Stimulated activated naive CD8-positive, alpha-beta T cell treated with anti-CD3 and anti-CD28 coated beads, Interleukin-15, amount 100 ng/mL, for 72 hours (primary cell): Measurements from ENCODE around the gene AMN1.
A peak's percentile ranks its signal among the peaks of the same experiment; 100 is the strongest.
"Not testable (repeated sequence)": the region's sequence is repeated elsewhere in the genome, so short reads cannot be mapped to it uniquely, and the experiment has no call there.

Source experiments
- ATAC-seq: fragments of 150-1000 bp; cut with Tn5 transposase; 2 replicates; pipeline ENCODE4 v1.10.0; 2021; ENCODE audit warnings: mild to moderate bottlenecking, moderate library complexity
- DNase-seq, 2 donors: peaks; one replicate each; pipeline ENCODE4 v3.0.0; 2021 to 2022
- H3K27ac Mint-ChIP-seq, 2 donors: one replicate each; pipeline ENCODE4 v1.8.0; 2022; ENCODE audit warnings: mild to moderate bottlenecking in 2 of 2, mixed read lengths in 2 of 2, moderate library complexity in 2 of 2
- H3K27me3 Mint-ChIP-seq: one replicate; pipeline ENCODE4 v1.8.0; 2022; ENCODE audit warnings: mixed read lengths
- H3K4me1 Mint-ChIP-seq: one replicate; pipeline ENCODE4 v1.8.0; 2022; ENCODE audit warnings: mild to moderate bottlenecking, mixed read lengths
- H3K4me3 Mint-ChIP-seq, 2 donors: one replicate each; pipeline ENCODE4 v1.8.0; 2022; ENCODE audit warnings: mild to moderate bottlenecking in 2 of 2, mixed read lengths in 2 of 2, moderate library complexity in 1 of 2
- H3K9me3 Mint-ChIP-seq, 2 donors: one replicate each; pipeline ENCODE4 v1.8.0; 2022; ENCODE audit warnings: mixed read lengths in 2 of 2

The AMN1 gene

GRCh38 chr12:31718542-31719198 is 10.2 kb downstream of the AMN1 start:
- not testable (repeated sequence) for DNase-seq, H3K27ac Mint-ChIP-seq, H3K27me3 Mint-ChIP-seq, H3K4me3 Mint-ChIP-seq, ATAC-seq
- Mint-ChIP-seq H3K9me3 (peaks cover 7 to 19% of the 10 kb centered on the region in 2 donors), H3K4me1 (peaks cover 16% of the 10 kb centered on the region)

GRCh38 chr12:31716998-31717397 is 11.8 kb downstream of the AMN1 start:
- not testable (repeated sequence) for ATAC-seq, DNase-seq

GRCh38 chr12:31715283-31715825 is 13.5 kb downstream of the AMN1 start:
- H3K4me3 Mint-ChIP-seq, result no peak overlapping the region
- H3K27ac Mint-ChIP-seq, result peak overlapping the region in 1 of 2 donors; percentile 59
- no peaks in the 10 kb centered on the region for H3K4me1 Mint-ChIP-seq

More at GRCh38 chr12:31716998-31717397, 11.8 kb downstream of the AMN1 start:
- not testable (repeated sequence) for H3K4me3 Mint-ChIP-seq, H3K27me3 Mint-ChIP-seq, H3K4me1 Mint-ChIP-seq, H3K27ac Mint-ChIP-seq
- H3K9me3 Mint-ChIP-seq, result peaks cover 7 to 19% of the 10 kb centered on the region in 2 donors

GRCh38 chr12:31714406-31715271 is 14.2 kb downstream of the AMN1 start:
- Mint-ChIP-seq H3K9me3 (peaks cover 18 to 19% of the 10 kb centered on the region in 2 donors), H3K4me3 (no peak overlapping the region), H3K27me3 (no peaks in the 10 kb centered on the region), H3K27ac (peak overlapping the region in 1 of 2 donors; percentile 59), H3K4me1 (no peaks in the 10 kb centered on the region)
- ATAC-seq (no peak), DNase-seq (no peak)

More at GRCh38 chr12:31715283-31715825, 13.5 kb downstream of the AMN1 start:
- no peak for DNase-seq
- peaks cover 12 to 19% of the 10 kb centered on the region in 2 donors for H3K9me3 Mint-ChIP-seq
- no peaks in the 10 kb centered on the region for H3K27me3 Mint-ChIP-seq
- ATAC-seq, result no peak

- peaks cover 22 to 35% of the 10 kb centered on the region in 2 donors for H3K9me3 Mint-ChIP-seq
- no peak overlapping the region for H3K4me3 Mint-ChIP-seq
- no peak for DNase-seq
- no peaks in the 10 kb centered on the region for H3K27me3 Mint-ChIP-seq
- H3K27ac Mint-ChIP-seq, result no peak overlapping the region
- H3K4me1 Mint-ChIP-seq, result no peaks in the 10 kb centered on the region
- ATAC-seq, result no peak
These were observed 15.9 kb downstream of the AMN1 start for GRCh38 chr12:31712877-31713276.

- peaks cover 12% of the 10 kb centered on the region for H3K4me1 Mint-ChIP-seq
- peak overlapping the region; percentile 1 to 33 for H3K27ac Mint-ChIP-seq
- no peak overlapping the region for H3K4me3 Mint-ChIP-seq
- peaks cover 14 to 44% of the 10 kb centered on the region in 2 donors for H3K9me3 Mint-ChIP-seq
- H3K27me3 Mint-ChIP-seq, result no peaks in the 10 kb centered on the region
- no peak for ATAC-seq
- DNase-seq, result no peak
These were observed 18.6 kb downstream of the AMN1 start for GRCh38 chr12:31710021-31710818.

- H3K27ac Mint-ChIP-seq, DNase-seq, H3K4me3 Mint-ChIP-seq, H3K27me3 Mint-ChIP-seq, ATAC-seq: not testable (repeated sequence)
- Mint-ChIP-seq H3K9me3 (peaks cover 12 to 44% of the 10 kb centered on the region in 2 donors), H3K4me1 (peaks cover 24% of the 10 kb centered on the region)
These were observed 20.7 kb downstream of the AMN1 start for GRCh38 chr12:31708118-31708517.

- no peak for DNase-seq
These were observed 23.2 kb downstream of the AMN1 start for GRCh38 chr12:31705621-31706020.

GRCh38 chr12:31702047-31702446 is 26.8 kb downstream of the AMN1 start:
- no peak overlapping the region for H3K27ac Mint-ChIP-seq

More at GRCh38 chr12:31705621-31706020, 23.2 kb downstream of the AMN1 start:
- Mint-ChIP-seq H3K27me3 (no peaks in the 10 kb centered on the region), H3K4me3 (no peak overlapping the region), H3K4me1 (peaks cover 24% of the 10 kb centered on the region), H3K27ac (peak overlapping the region in 1 of 2 donors; percentile 51), H3K9me3 (peaks cover 12 to 41% of the 10 kb centered on the region in 2 donors)
- ATAC-seq, result no peak

GRCh38 chr12:31689921-31690320 is 38.9 kb downstream of the AMN1 start:
- not testable (repeated sequence) for ATAC-seq, DNase-seq, H3K4me3 Mint-ChIP-seq, H3K9me3 Mint-ChIP-seq, H3K27me3 Mint-ChIP-seq, H3K4me1 Mint-ChIP-seq, H3K27ac Mint-ChIP-seq

More at GRCh38 chr12:31702047-31702446, 26.8 kb downstream of the AMN1 start:
- H3K4me3 Mint-ChIP-seq, result no peak overlapping the region
- no peaks in the 10 kb centered on the region for H3K27me3 Mint-ChIP-seq
- peaks cover 0 to 8% of the 10 kb centered on the region in 2 donors for H3K9me3 Mint-ChIP-seq
- peaks cover 24% of the 10 kb centered on the region for H3K4me1 Mint-ChIP-seq
- no peak for DNase-seq
- ATAC-seq, result no peak

- ATAC-seq (no peak), DNase-seq (no peak)
- H3K9me3 Mint-ChIP-seq, result peaks cover 7 to 12% of the 10 kb centered on the region in 2 donors
- H3K4me3 Mint-ChIP-seq, result no peak overlapping the region
- H3K27ac Mint-ChIP-seq, result no peak overlapping the region
- peaks cover 9% of the 10 kb centered on the region for H3K4me1 Mint-ChIP-seq
- H3K27me3 Mint-ChIP-seq, result no peaks in the 10 kb centered on the region
These were observed 41.7 kb downstream of the AMN1 start for GRCh38 chr12:31687101-31687527.

- Mint-ChIP-seq H3K4me1 (peaks cover 11% of the 10 kb centered on the region), H3K4me3 (no peak overlapping the region), H3K9me3 (peaks cover 8 to 14% of the 10 kb centered on the region in 2 donors), H3K27me3 (no peaks in the 10 kb centered on the region), H3K27ac (no peak overlapping the region)
- ATAC-seq, result no peak
- no peak for DNase-seq
These were observed 43.0 kb downstream of the AMN1 start for GRCh38 chr12:31685801-31686200.

- H3K4me3 Mint-ChIP-seq, result no peak overlapping the region
- peak; percentile 64 to 74 for DNase-seq
- H3K27ac Mint-ChIP-seq, result peak overlapping the region in 1 of 2 donors; percentile 36
- peak; percentile 85 for ATAC-seq
- H3K27me3 Mint-ChIP-seq, result no peaks in the 10 kb centered on the region
- peaks cover 4 to 14% of the 10 kb centered on the region in 2 donors for H3K9me3 Mint-ChIP-seq
- H3K4me1 Mint-ChIP-seq, result peaks cover 11% of the 10 kb centered on the region
These were observed 46.5 kb downstream of the AMN1 start for GRCh38 chr12:31682136-31682962.

- Mint-ChIP-seq H3K27me3 (no peaks in the 10 kb centered on the region), H3K9me3 (peaks cover 4 to 6% of the 10 kb centered on the region in 2 donors), H3K27ac (no peak overlapping the region), H3K4me3 (no peak overlapping the region), H3K4me1 (no peaks in the 10 kb centered on the region)
- ATAC-seq, result no peak
- DNase-seq, result no peak
These were observed 56.3 kb downstream of the AMN1 start for GRCh38 chr12:31672521-31672920.
